GM13976 (cell line): ENCODE measurements around the gene ZNRF1.
"Not testable (repeated sequence)": the region's sequence is repeated elsewhere in the genome, so short reads cannot be mapped to it uniquely, and the experiment has no call there.

Source experiments
- DNase-seq: peaks from one replicate; pipeline ENCODE4 v3.0.0; 2012; ENCODE audit warnings: low spot score
- in situ Hi-C: fragments of 300-500 bp; cut with MboI; formaldehyde crosslinking; loops from one replicate; pipeline ENCODE4 v1.12.0; 2022; ENCODE audit warnings: low sequenced_read_pairs, mixed read lengths, inconsistent platforms; ENCODE audit not compliant: unreplicated experiment
- TF ChIP-seq, protein P1 (sequence below): IDR thresholded peaks from 2 replicates; pipeline ENCODE4 v1.5.1; 2012; ENCODE audit warnings: borderline replicate concordance, mild to moderate bottlenecking; ENCODE audit not compliant: insufficient read depth; ENCODE audit errors: extremely low read depth, missing control alignments, control extremely low read depth

Gene ZNRF1

DNA sequence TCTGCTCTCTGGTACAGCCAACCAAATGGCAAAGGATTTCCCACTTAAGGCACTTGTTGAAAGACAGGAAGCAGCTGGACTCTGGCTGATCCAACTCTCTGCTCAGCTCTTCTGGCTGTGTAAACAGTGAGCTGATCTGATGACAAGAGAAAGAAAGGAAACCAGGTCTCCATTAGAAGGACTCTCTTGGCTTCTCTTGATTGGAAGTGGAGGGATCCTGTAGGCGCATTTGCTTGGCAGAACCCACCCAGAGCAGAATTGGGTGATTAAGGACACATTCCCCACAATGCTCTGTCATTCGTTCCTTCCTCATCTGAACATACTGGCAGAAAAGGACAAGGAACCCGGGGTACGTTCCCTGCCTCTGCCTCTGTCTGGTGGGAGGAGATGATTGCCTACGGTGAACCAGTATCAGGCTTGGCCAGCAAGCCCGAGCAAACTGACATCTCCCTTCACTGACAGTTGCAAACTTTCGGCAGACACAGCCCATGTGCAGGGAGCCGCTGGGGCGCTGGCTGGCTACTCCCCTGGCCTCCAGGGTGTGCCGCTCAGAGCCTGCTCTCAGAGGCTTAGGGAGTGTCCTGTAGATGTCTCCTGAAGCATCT, 88.7 kb downstream of the ZNRF1 start:
- no peak for DNase-seq
- TF ChIP-seq, protein P1, sequence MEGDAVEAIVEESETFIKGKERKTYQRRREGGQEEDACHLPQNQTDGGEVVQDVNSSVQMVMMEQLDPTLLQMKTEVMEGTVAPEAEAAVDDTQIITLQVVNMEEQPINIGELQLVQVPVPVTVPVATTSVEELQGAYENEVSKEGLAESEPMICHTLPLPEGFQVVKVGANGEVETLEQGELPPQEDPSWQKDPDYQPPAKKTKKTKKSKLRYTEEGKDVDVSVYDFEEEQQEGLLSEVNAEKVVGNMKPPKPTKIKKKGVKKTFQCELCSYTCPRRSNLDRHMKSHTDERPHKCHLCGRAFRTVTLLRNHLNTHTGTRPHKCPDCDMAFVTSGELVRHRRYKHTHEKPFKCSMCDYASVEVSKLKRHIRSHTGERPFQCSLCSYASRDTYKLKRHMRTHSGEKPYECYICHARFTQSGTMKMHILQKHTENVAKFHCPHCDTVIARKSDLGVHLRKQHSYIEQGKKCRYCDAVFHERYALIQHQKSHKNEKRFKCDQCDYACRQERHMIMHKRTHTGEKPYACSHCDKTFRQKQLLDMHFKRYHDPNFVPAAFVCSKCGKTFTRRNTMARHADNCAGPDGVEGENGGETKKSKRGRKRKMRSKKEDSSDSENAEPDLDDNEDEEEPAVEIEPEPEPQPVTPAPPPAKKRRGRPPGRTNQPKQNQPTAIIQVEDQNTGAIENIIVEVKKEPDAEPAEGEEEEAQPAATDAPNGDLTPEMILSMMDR: no peak
- in situ Hi-C loops: no loop called here

DNA sequence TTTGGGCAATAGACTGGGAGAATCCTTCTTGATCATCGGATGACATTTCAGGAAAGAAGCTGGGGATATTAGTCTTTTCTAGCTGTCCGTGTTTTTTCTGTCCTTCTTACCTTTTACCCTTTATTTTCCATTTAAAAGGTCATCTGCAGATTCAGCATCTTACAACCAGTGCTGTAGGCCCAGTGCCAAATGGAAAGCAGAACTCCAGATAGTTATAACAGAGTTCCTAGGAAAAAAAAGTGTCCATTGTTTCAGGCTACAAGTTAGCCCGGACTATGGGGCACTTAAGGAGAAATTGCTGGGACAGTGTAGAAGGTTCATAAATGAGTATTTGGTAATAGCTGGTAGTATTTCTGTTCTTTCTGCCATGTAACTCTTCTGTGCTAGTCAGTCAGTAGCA, 89.4 kb downstream of the ZNRF1 start:
- in situ Hi-C loops: no loop called here
- TF ChIP-seq, protein P1: no peak
- no peak for DNase-seq

DNA sequence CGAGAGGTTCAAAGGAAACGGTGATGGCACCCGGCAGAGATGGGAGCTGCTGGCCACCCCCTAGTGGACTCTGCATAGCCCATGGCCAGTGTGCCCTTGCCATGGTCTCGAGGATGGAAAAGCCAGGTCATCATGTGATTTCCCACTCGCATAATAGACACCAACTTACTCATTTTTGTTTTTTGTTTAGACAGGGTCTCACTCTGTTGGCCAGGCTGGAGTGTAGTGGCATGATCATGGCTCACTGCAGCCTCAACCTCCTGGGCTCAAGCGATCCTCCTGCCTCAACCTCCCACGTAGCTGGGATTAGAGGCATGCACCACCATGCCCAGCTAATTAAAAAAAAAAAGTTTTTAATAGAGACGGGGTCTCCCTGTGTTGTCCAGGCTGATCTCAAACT, 90.1 kb downstream of the ZNRF1 start:
- TF ChIP-seq, protein P1: no peak
- in situ Hi-C loops: no loop called here

DNA sequence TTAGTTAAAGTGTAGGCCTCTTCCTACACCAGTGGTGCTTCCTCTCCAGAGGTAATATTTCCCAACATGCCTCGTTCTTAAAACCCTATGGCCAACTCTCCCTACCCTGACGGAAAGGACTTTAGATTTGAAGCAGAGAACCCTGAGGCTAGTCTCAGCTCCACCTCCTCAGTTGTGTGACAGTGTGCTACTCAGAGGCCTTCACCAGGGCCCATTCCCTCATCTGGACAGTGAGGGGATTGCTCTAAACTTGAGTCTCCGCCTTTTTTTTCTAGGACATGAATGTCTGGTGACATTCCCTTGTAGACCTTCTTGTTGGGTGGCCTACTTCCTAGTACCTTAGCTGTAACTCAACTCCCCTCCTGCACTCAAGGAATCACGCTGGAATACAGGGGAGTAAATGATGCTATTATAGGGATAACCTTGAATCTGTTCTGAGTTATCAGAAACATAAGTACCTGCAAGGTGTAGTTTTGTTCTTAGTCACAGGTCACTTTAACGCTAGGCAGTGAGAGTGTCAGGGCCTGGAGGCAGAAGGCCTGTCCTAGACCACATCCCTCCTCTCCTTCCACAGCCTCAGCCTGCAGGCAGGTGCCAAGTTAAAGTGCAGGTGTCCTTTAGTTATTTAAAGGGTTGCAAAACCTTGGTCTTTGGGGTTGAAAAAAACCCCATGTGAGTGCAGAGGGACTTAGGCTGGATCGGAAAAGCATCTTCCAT, 90.8 kb downstream of the ZNRF1 start:
- DNase-seq: no peak
- TF ChIP-seq, protein P1: no peak
- in situ Hi-C loops: no loop called here

More for the DNA sequence above, 90.1 kb downstream of the ZNRF1 start:
- DNase-seq: no peak

DNA sequence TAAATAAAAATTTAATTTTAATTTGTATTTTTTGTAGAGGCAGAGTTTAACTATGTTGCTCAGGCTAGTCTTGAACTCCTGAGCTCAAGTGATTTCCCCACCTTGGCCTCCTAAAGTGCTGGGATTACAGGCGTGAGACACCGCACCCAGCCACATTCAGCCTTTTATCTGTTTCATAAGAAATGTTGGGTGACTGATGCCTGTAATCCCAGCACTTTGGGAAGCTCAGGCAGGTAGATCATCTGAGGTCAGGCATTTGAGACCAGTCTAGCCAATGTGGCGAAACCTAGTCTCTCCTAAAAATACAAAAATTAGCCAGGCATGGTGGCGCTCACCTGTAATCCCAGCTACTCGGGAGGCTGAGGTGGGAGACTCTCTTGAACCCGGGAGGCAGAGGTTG, 92.1 kb downstream of the ZNRF1 start:
- in situ Hi-C loops, DNase-seq: not testable (repeated sequence)

DNA sequence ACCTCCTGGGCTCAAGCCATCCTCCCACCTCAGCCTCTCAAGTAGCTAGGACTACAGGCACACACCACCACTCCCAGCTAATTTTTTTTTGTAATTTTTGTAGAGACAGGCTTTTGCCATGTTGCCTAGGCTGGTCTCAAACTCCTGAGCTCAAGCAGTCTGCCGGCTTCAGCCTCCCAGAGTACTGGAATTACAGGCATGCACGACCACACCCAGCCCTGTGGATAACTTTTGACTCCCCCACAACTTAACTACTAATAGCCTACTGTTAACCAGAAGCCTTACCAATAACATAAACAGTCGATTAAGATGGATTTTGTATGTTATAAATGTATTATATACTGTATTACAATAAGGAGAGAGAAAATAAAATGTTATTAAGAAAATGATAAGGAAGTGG, 92.8 kb downstream of the ZNRF1 start:
- DNase-seq, in situ Hi-C loops: not testable (repeated sequence)

DNA sequence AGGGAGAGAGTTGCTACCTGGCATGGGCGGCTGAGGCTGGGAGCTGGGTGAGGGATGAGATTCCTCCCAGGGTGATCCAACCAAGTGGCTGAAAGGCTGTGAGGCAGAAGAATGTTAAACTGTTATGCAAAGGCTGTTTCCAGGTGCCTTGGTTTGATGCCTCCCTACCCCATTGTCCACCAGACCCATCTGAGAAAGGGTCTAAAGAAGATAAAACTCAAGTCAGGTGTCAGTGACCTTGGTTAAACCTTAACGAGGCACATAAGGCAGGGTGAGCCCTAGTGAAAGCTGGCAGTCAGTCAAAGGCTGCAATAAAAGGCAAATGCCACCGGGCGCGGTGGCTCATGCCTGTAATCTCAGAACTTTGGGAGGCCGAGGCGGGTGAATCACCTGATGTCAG, 94.0 kb downstream of the ZNRF1 start:
- TF ChIP-seq, protein P1: no peak
- in situ Hi-C loops: no loop called here
- DNase-seq: no peak
